Neural cell (in vitro differentiated cells): ENCODE results near the gene MAP6. TPM values are rescaled to one million over a fixed set of nuclear protein-coding genes. Genes with fewer than 3 reads are reported as not detected.

ENCODE experiments used
- H2AFZ ChIP-seq: fragments of 200-600, 300-800 bp; sonication (generic), shearing (Covaris generic); 2 replicates; pipeline ENCODE4 v1.6.0; 2014; ENCODE audit warnings: low read depth, mild to moderate bottlenecking, antibody characterized with exemption, low read length, moderate library complexity
- H3F3A ChIP-seq: fragments of 200-600 bp; shearing (Covaris generic); 2 replicates; pipeline ENCODE4 v1.6.1; 2016; ENCODE audit warnings: mild to moderate bottlenecking, moderate library complexity, mixed read lengths, antibody characterized with exemption, low read length; ENCODE audit not compliant: insufficient read depth, poor library complexity, severe bottlenecking
- H3K27ac ChIP-seq: fragments of 200-600, 300-800 bp; sonication (generic), shearing (Covaris generic); 2 replicates; pipeline ENCODE4 v1.5.1; 2014; ENCODE audit warnings: mild to moderate bottlenecking, low read length, moderate library complexity
- H3K27me3 ChIP-seq: fragments of 300-800, 200-600 bp; sonication (generic), shearing (Covaris generic); 2 replicates; pipeline ENCODE4 v1.6.0; 2014; ENCODE audit warnings: mild to moderate bottlenecking, low read depth, low read length, moderate library complexity; ENCODE audit not compliant: insufficient read depth
- H3K36me3 ChIP-seq: fragments of 300-800, 200-600 bp; sonication (generic), shearing (Covaris generic); 2 replicates; pipeline ENCODE4 v1.5.1; 2014; ENCODE audit warnings: mild to moderate bottlenecking, antibody characterized with exemption, low read length, moderate library complexity; ENCODE audit not compliant: insufficient read depth
- H3K4me2 ChIP-seq: fragments of 300-800, 200-600 bp; sonication (generic), shearing (Covaris generic); 2 replicates; pipeline ENCODE4 v1.6.0; 2014; ENCODE audit warnings: mild to moderate bottlenecking, low read length
- H3K4me3 ChIP-seq: fragments of 300-800, 200-600 bp; sonication (generic), shearing (Covaris generic); 2 replicates; pipeline ENCODE4 v1.5.1; 2014; ENCODE audit warnings: mild to moderate bottlenecking, low read length, moderate library complexity
- H3K79me2 ChIP-seq: fragments of 200-600 bp; shearing (Covaris generic); replicated peaks from 2 replicates; pipeline ENCODE4 v1.6.0; 2014; ENCODE audit warnings: mild to moderate bottlenecking, low read length, moderate library complexity; ENCODE audit not compliant: insufficient read depth
- H3K9ac ChIP-seq: fragments of 300-800, 200-600 bp; sonication (generic), shearing (Covaris generic); 2 replicates; pipeline ENCODE4 v1.6.1; 2016; ENCODE audit warnings: mild to moderate bottlenecking, low read length, mixed read lengths
- H3K9me2 ChIP-seq: fragments of 200-600 bp; shearing (Covaris generic); 2 replicates; pipeline ENCODE4 v1.6.1; 2016; ENCODE audit warnings: mild to moderate bottlenecking, low read length, mixed read lengths; ENCODE audit not compliant: insufficient read depth
- H3K9me3 ChIP-seq: fragments of 200-600, 300-800 bp; sonication (generic), shearing (Covaris generic); 2 replicates; pipeline ENCODE4 v1.6.1; 2016; ENCODE audit warnings: mild to moderate bottlenecking, mixed run types, low read length, moderate library complexity, mixed read lengths
- H4K20me1 ChIP-seq: fragments of 200-600 bp; shearing (Covaris generic); 2 replicates; pipeline ENCODE4 v1.6.1; 2016; ENCODE audit warnings: mild to moderate bottlenecking, mixed run types; ENCODE audit not compliant: insufficient read depth
- EP300 ChIP-seq: fragments of 450-650 bp; conservative IDR thresholded peaks from 2 replicates; pipeline ENCODE4 v1.6.1; 2014; ENCODE audit warnings: antibody characterized with exemption, mild to moderate bottlenecking, moderate library complexity; ENCODE audit not compliant: poor library complexity, severe bottlenecking
- EZH2 ChIP-seq: fragments of 200-600, 300-800 bp; shearing (Covaris generic), sonication (generic); IDR thresholded peaks from 2 replicates; pipeline ENCODE4 v1.6.1; 2014; ENCODE audit warnings: antibody characterized with exemption, low read length, borderline replicate concordance, mild to moderate bottlenecking; ENCODE audit not compliant: insufficient read depth, poor library complexity, severe bottlenecking
- MXI1 ChIP-seq: fragments of 450-650 bp; conservative IDR thresholded peaks from 2 replicates; pipeline ENCODE4 v1.6.1; 2014; ENCODE audit warnings: antibody characterized with exemption, mild to moderate bottlenecking; ENCODE audit not compliant: poor library complexity, severe bottlenecking
- POLR2AphosphoS5 ChIP-seq: IDR thresholded peaks from 2 replicates; pipeline ENCODE4 v1.6.1; 2012
- RAD21 ChIP-seq: fragments of 450-650 bp; conservative IDR thresholded peaks from 2 replicates; pipeline ENCODE4 v1.6.1; 2014; ENCODE audit warnings: antibody characterized with exemption, mild to moderate bottlenecking, moderate library complexity
- SMC3 ChIP-seq: fragments of 450-650 bp; conservative IDR thresholded peaks from 2 replicates; pipeline ENCODE4 v1.6.1; 2014; ENCODE audit warnings: antibody characterized with exemption, mild to moderate bottlenecking, moderate library complexity; ENCODE audit not compliant: poor library complexity
- TAF1 ChIP-seq: IDR thresholded peaks from 2 replicates; pipeline ENCODE4 v1.6.1; 2012; ENCODE audit warnings: low read depth
- polyA plus RNA-seq: library from polyadenylated mRNA; depleted of rRNA; stranded (reverse); fragments of >200 nt; gene quantifications from 2 replicates; pipeline ENCODE4 v1.2.3, GENCODE V29; 2014
- TF ChIP-seq, protein P1 (sequence below): IDR thresholded peaks from 2 replicates; pipeline ENCODE4 v1.6.1; 2012; ENCODE audit warnings: borderline replicate concordance
- TF ChIP-seq, protein P2 (sequence below): fragments of 450-650 bp; IDR thresholded peaks from 2 replicates; pipeline ENCODE4 v1.5.1; 2014; ENCODE audit warnings: antibody characterized with exemption, mild to moderate bottlenecking, moderate library complexity; ENCODE audit not compliant: poor library complexity, severe bottlenecking

MAP6 gene
- polyA plus RNA-seq, 1 donor from 2014 or later = 178 TPM

DNA sequence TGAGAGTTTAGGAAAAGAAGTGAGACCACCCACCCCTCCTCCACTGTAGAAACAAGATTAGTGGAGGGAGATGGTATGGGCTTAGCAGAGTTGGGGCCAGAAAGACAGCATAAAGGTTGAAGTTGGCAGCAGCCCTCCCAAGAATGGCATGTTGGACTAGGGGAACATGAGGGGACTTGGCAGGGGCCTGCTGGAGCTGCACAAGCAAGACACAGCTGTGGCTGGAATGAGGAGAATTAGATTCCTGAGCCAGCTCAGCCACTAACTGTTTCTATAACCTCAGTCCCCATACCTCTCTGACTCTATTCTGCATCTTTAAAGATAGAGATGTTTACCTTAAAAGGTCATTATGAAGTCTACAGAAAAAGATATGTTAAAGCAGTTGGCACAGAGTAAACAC, 13.2 kb downstream of the MAP6 start:
- no peak overlapping the region for H3K27ac ChIP-seq
- no peaks in the 10 kb centered on the region for H3K27me3 ChIP-seq
- H3K4me2 ChIP-seq = no peak overlapping the region

DNA sequence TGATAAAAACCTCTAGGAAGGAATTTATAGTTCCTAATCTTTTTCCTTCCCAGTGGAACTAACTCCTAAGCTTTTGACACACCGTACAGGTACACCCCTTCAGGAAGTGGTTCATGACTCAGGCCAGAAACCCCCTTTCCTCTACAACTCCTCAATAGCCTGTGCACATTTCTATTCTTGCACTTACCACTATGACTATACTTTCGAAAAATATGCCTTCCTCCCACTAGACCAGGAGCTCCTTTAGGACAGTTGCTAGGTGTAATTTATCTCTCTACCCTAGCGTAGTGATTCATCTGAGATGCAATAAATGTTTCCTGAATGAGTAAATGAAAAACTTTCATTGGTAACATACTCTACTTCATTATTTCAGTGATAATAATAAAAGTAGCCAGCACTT, 14.5 kb downstream of the MAP6 start:
- Histone ChIP-seq H3K4me2 (no peak overlapping the region), H3K9me2 (no peaks in the 10 kb centered on the region)

More for the DNA sequence above, 13.2 kb downstream of the MAP6 start:
- Histone ChIP-seq H4K20me1 (no peaks in the 10 kb centered on the region), H3K36me3 (no peaks in the 10 kb centered on the region), H3K9me2 (no peaks in the 10 kb centered on the region), H3K79me2 (peaks cover 94% of the 10 kb centered on the region), H3K9me3 (no peaks in the 10 kb centered on the region), H3F3A (no peaks in the 10 kb centered on the region), H2AFZ (no peak overlapping the region), H3K9ac (no peak overlapping the region), H3K4me3 (no peak overlapping the region)
- TF ChIP-seq EP300 (no peak), POLR2AphosphoS5 (no peak), SMC3 (no peak), TAF1 (no peak), MXI1 (no peak), RAD21 (no peak), EZH2 (no peak)
- TF ChIP-seq, protein P1, sequence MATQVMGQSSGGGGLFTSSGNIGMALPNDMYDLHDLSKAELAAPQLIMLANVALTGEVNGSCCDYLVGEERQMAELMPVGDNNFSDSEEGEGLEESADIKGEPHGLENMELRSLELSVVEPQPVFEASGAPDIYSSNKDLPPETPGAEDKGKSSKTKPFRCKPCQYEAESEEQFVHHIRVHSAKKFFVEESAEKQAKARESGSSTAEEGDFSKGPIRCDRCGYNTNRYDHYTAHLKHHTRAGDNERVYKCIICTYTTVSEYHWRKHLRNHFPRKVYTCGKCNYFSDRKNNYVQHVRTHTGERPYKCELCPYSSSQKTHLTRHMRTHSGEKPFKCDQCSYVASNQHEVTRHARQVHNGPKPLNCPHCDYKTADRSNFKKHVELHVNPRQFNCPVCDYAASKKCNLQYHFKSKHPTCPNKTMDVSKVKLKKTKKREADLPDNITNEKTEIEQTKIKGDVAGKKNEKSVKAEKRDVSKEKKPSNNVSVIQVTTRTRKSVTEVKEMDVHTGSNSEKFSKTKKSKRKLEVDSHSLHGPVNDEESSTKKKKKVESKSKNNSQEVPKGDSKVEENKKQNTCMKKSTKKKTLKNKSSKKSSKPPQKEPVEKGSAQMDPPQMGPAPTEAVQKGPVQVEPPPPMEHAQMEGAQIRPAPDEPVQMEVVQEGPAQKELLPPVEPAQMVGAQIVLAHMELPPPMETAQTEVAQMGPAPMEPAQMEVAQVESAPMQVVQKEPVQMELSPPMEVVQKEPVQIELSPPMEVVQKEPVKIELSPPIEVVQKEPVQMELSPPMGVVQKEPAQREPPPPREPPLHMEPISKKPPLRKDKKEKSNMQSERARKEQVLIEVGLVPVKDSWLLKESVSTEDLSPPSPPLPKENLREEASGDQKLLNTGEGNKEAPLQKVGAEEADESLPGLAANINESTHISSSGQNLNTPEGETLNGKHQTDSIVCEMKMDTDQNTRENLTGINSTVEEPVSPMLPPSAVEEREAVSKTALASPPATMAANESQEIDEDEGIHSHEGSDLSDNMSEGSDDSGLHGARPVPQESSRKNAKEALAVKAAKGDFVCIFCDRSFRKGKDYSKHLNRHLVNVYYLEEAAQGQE = no peak
- TF ChIP-seq, protein P2, sequence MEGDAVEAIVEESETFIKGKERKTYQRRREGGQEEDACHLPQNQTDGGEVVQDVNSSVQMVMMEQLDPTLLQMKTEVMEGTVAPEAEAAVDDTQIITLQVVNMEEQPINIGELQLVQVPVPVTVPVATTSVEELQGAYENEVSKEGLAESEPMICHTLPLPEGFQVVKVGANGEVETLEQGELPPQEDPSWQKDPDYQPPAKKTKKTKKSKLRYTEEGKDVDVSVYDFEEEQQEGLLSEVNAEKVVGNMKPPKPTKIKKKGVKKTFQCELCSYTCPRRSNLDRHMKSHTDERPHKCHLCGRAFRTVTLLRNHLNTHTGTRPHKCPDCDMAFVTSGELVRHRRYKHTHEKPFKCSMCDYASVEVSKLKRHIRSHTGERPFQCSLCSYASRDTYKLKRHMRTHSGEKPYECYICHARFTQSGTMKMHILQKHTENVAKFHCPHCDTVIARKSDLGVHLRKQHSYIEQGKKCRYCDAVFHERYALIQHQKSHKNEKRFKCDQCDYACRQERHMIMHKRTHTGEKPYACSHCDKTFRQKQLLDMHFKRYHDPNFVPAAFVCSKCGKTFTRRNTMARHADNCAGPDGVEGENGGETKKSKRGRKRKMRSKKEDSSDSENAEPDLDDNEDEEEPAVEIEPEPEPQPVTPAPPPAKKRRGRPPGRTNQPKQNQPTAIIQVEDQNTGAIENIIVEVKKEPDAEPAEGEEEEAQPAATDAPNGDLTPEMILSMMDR = no peak

More for the DNA sequence above, 14.5 kb downstream of the MAP6 start:
- TF ChIP-seq TAF1 (no peak), POLR2AphosphoS5 (no peak), EP300 (no peak), EZH2 (no peak), RAD21 (no peak)
- TF ChIP-seq, protein P1 = no peak
- TF ChIP-seq, protein P2 = no peak
- H3K9me3 ChIP-seq = no peaks in the 10 kb centered on the region
- no peak overlapping the region for H3K9ac ChIP-seq
- no peaks in the 10 kb centered on the region for H3K36me3 ChIP-seq
- H3K27ac ChIP-seq = no peak overlapping the region
- no peak overlapping the region for H2AFZ ChIP-seq
- H3F3A ChIP-seq = no peaks in the 10 kb centered on the region
- no peaks in the 10 kb centered on the region for H3K27me3 ChIP-seq
- no peaks in the 10 kb centered on the region for H4K20me1 ChIP-seq
- H3K4me3 ChIP-seq = no peak overlapping the region
- H3K79me2 ChIP-seq = peaks cover 92% of the 10 kb centered on the region
